Urothelium cell line (cell line): ENCODE results near the gene PGK1.

Experiments used
- DNase-seq: peaks from one replicate; pipeline ENCODE4 v3.0.0; 2011; ENCODE audit warnings: low spot score, mixed read lengths
- FAIRE-seq: peaks from 2 replicates; lab custom pipeline; 2011; peaks lifted over from hg19 to GRCh38; lab: Jason Lieb, UNC

The PGK1 gene

DNA sequence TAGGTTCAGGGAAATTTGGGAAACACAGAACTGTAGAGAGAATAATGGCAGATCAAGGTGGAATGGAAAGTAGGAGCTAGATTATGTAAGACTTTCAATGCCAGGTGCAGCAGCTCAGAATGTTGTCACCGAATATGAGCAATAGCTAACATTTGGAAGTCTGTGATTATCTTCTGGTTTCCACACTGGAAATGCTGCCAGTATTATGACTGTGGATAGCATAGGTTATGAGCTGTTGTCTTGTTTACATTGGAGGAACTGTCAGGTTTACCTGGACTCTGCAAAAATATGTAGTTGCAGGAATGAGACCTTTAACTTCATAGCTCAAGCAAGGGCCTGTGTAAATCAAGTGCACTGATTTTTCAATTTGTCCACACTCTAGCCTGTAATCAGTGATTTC is 61.4 kb downstream of the PGK1 start:
- DNase-seq (no peak), FAIRE-seq (no peak)

- FAIRE-seq: no peak
- no peak for DNase-seq
These were observed 64.0 kb downstream of the PGK1 start for GRCh38 chrX:78168065-78168464.
